ENCODE measurements around the gene RIPK1. TPM values are rescaled to one million over a fixed set of nuclear protein-coding genes. Genes with fewer than 3 reads are reported as not detected.
A peak's percentile ranks its signal among the peaks of the same experiment; 100 is the strongest.

RIPK1 gene
- total RNA-seq, 1 donor from 2014 or later = 14.7 TPM

GRCh38 chr6:3085074-3085473, 16.8 kb downstream of the RIPK1 start:
- H3K4me3 Mint-ChIP-seq = no peak overlapping the region
- no peak for DNase-seq (ENCODE audit: extremely low spot score, unreplicated experiment)
- no peaks in the 10 kb centered on the region for H3K27me3 Mint-ChIP-seq
- no peaks in the 10 kb centered on the region for H3K9me3 Mint-ChIP-seq
- TF ChIP-seq CTCF (conservative IDR thresholded peaks at IDR 0.05) = no peak
- no peak overlapping the region for H3K27ac Mint-ChIP-seq
- peaks cover 54% of the 10 kb centered on the region for H3K36me3 Mint-ChIP-seq
- H3K4me1 Mint-ChIP-seq (ENCODE audit: unreplicated experiment) = peaks cover 20% of the 10 kb centered on the region

GRCh38 chr6:3086282-3086946, 18.1 kb downstream of the RIPK1 start:
- H3K27me3 Mint-ChIP-seq = no peaks in the 10 kb centered on the region
- H3K9me3 Mint-ChIP-seq = no peaks in the 10 kb centered on the region
- TF ChIP-seq CTCF (conservative IDR thresholded peaks at IDR 0.05) = no peak
- no peak overlapping the region for H3K4me3 Mint-ChIP-seq
- H3K4me1 Mint-ChIP-seq (ENCODE audit: unreplicated experiment) = peaks cover 25% of the 10 kb centered on the region
- DNase-seq (ENCODE audit: extremely low spot score, unreplicated experiment) = no peak
- peaks cover 51% of the 10 kb centered on the region for H3K36me3 Mint-ChIP-seq
- H3K27ac Mint-ChIP-seq = peak overlapping the region; percentile 83

- Mint-ChIP-seq H3K4me3 (no peak overlapping the region), H3K9me3 (no peaks in the 10 kb centered on the region), H3K27me3 (no peaks in the 10 kb centered on the region), H3K27ac (peak overlapping the region; percentile 46), H3K36me3 (peaks cover 42% of the 10 kb centered on the region), H3K4me1 (ENCODE audit: unreplicated experiment) (peaks cover 25% of the 10 kb centered on the region)
- TF ChIP-seq CTCF (conservative IDR thresholded peaks at IDR 0.05) = no peak
- no peak for DNase-seq (ENCODE audit: extremely low spot score, unreplicated experiment)
Measured at GRCh38 chr6:3088446-3088845, 20.2 kb downstream of the RIPK1 start.

GRCh38 chr6:3088968-3089367, 20.7 kb downstream of the RIPK1 start:
- Mint-ChIP-seq H3K9me3 (no peaks in the 10 kb centered on the region), H3K27me3 (no peaks in the 10 kb centered on the region), H3K4me3 (no peak overlapping the region), H3K4me1 (ENCODE audit: unreplicated experiment) (peaks cover 25% of the 10 kb centered on the region), H3K36me3 (peaks cover 38% of the 10 kb centered on the region), H3K27ac (no peak overlapping the region)
- no peak for DNase-seq (ENCODE audit: extremely low spot score, unreplicated experiment)
- TF ChIP-seq CTCF (conservative IDR thresholded peaks at IDR 0.05) = no peak

- no peak for DNase-seq (ENCODE audit: extremely low spot score, unreplicated experiment)
- no peaks in the 10 kb centered on the region for H3K9me3 Mint-ChIP-seq
- no peak for TF ChIP-seq CTCF (conservative IDR thresholded peaks at IDR 0.05)
- H3K4me1 Mint-ChIP-seq (ENCODE audit: unreplicated experiment) = peaks cover 25% of the 10 kb centered on the region
- H3K27ac Mint-ChIP-seq = no peak overlapping the region
- peaks cover 36% of the 10 kb centered on the region for H3K36me3 Mint-ChIP-seq
- no peaks in the 10 kb centered on the region for H3K27me3 Mint-ChIP-seq
- no peak overlapping the region for H3K4me3 Mint-ChIP-seq
Measured at GRCh38 chr6:3090013-3090412, 21.7 kb downstream of the RIPK1 start.
